ENCODE measurements around the gene NEGR1.

GRCh38 chr1:71835442-71835813 is 446.9 kb downstream of the NEGR1 start:
- TF ChIP-seq CTCF (IDR thresholded peaks at IDR 0.05; ENCODE audit: poor library complexity) (no peak), EZH2 (IDR thresholded peaks at IDR 0.05; ENCODE audit: borderline replicate concordance) (no peak), EZH2phosphoT487 (IDR thresholded peaks at IDR 0.05; ENCODE audit: low read depth, severe bottlenecking, unreplicated experiment) (no peak)

Data from hepatocyte (in vitro differentiated cells).